GM19043 (cell line): ENCODE measurements around the gene NINL.
A peak's percentile ranks its signal among the peaks of the same experiment; 100 is the strongest.

Source experiments
- ATAC-seq: cut with Tn5 transposase; IDR thresholded peaks from one replicate; pipeline ENCODE4 v1.9.1; 2021; ENCODE audit warnings: low read depth; ENCODE audit not compliant: unreplicated experiment

The NINL gene

GRCh38 chr20:25535762-25536161, 49.6 kb downstream of the NINL start:
- no peak for ATAC-seq

GRCh38 chr20:25534845-25535244, 50.5 kb downstream of the NINL start:
- no peak for ATAC-seq

- no peak for ATAC-seq
Observed at GRCh38 chr20:25533920-25534700, 51.2 kb downstream of the NINL start.

- no peak for ATAC-seq
Observed at GRCh38 chr20:25532971-25533391, 52.4 kb downstream of the NINL start.

GRCh38 chr20:25532015-25532751, 53.1 kb downstream of the NINL start:
- no peak for ATAC-seq

GRCh38 chr20:25529295-25529951, 55.9 kb downstream of the NINL start:
- ATAC-seq: no peak

- no peak for ATAC-seq
Observed at GRCh38 chr20:25527949-25528348, 57.4 kb downstream of the NINL start.

- no peak for ATAC-seq
Observed at GRCh38 chr20:25526446-25526845, 58.9 kb downstream of the NINL start.

- ATAC-seq: no peak
Observed at GRCh38 chr20:25525867-25526266, 59.5 kb downstream of the NINL start.

- ATAC-seq: no peak
Observed at GRCh38 chr20:25525295-25525694, 60.0 kb downstream of the NINL start.

GRCh38 chr20:25521382-25521781, 63.9 kb downstream of the NINL start:
- no peak for ATAC-seq

- no peak for ATAC-seq
Observed at GRCh38 chr20:25517124-25517523, 68.2 kb downstream of the NINL start.

- ATAC-seq: no peak
Observed at GRCh38 chr20:25514747-25515340, 70.5 kb downstream of the NINL start.

GRCh38 chr20:25514195-25514594, 71.1 kb downstream of the NINL start:
- no peak for ATAC-seq

- no peak for ATAC-seq
Observed at GRCh38 chr20:25512709-25513108, 72.6 kb downstream of the NINL start.

GRCh38 chr20:25511183-25511582, 74.1 kb downstream of the NINL start:
- no peak for ATAC-seq

- ATAC-seq: no peak
Observed at GRCh38 chr20:25510721-25511120, 74.6 kb downstream of the NINL start.

- peak; percentile 59 for ATAC-seq
Observed at GRCh38 chr20:25510202-25510601, 75.1 kb downstream of the NINL start.

GRCh38 chr20:25509084-25509483, 76.2 kb downstream of the NINL start:
- ATAC-seq: no peak

GRCh38 chr20:25508083-25508770, 77.1 kb downstream of the NINL start:
- no peak for ATAC-seq
